HG02798 (cell line): ENCODE measurements around the gene SLC17A9.
A peak's percentile ranks its signal among the peaks of the same experiment; 100 is the strongest.
"Not testable (repeated sequence)": the region's sequence is repeated elsewhere in the genome, so short reads cannot be mapped to it uniquely, and the experiment has no call there.

Source experiments
- ATAC-seq: cut with Tn5 transposase; IDR thresholded peaks from one replicate; pipeline ENCODE4 v1.9.1; 2021; ENCODE audit warnings: mild to moderate bottlenecking; ENCODE audit not compliant: unreplicated experiment, poor library complexity

Gene SLC17A9

GRCh38 chr20:62920039-62920645 lies 32.4 kb upstream of the SLC17A9 start:
- ATAC-seq = no peak

DNA sequence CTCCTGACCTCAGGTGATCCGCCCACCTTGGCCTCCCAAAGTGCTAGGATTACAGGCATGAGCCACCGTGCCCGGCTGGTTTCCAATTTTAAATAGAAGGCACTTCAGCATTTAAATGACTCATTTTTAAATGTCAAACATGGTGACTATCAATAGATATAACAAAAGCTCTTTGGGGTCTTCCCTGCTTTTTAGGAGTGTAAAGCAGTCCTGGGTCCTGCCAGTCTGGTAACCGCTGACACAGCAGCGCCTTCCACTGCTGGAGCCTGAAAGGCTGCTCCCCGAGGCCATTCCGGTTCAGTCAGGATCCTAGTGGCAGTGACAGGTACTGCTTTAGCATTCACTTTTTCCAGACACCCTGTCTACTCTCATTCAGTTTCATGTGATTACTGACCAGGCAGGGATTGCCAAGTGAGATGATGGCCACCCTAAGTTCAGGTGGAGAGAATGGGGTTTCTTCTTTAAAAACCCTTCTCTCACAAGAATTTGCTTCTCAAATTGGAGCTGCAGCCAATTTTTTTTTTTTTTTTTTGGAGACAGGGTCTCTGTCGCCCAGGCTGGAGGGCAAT lies 31.3 kb upstream of the SLC17A9 start:
- ATAC-seq = no peak

GRCh38 chr20:62922451-62922921 lies 30.0 kb upstream of the SLC17A9 start:
- ATAC-seq = no peak

GRCh38 chr20:62923059-62923668 lies 29.3 kb upstream of the SLC17A9 start:
- ATAC-seq = not testable (repeated sequence)

- ATAC-seq = no peak
Measured at GRCh38 chr20:62923669-62924441, 28.7 kb upstream of the SLC17A9 start.

DNA sequence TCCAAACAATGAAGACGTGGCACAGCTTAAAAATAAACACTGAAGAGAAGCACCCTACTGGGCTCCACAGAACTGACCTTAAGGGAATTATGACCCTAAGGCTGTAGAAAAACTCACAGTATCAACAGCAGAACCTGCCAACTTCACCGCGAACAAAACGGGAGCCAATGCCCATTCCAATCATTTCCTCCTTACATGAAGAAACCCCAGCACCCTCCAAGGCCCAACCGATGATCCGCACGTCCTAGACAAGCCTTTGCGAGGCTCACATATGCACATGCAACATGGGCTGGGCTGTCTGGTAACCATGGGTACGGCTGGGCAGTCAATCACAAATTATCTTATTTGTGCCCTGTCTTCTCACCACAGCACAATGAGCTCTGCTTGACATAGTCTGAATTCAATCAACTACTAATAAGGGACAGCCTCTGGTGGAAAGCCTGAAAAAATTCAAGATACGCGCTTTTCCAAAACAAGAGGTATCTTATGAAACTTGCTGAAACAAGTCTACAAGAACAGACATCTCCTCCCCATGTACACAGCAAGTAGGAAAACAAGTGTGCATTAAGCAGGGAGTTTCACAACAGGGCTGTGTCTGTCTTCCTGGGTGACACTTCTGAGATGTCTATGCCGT lies 27.9 kb upstream of the SLC17A9 start:
- no peak for ATAC-seq

- no peak for ATAC-seq
Measured at GRCh38 chr20:62925076-62925419, 27.5 kb upstream of the SLC17A9 start.

DNA sequence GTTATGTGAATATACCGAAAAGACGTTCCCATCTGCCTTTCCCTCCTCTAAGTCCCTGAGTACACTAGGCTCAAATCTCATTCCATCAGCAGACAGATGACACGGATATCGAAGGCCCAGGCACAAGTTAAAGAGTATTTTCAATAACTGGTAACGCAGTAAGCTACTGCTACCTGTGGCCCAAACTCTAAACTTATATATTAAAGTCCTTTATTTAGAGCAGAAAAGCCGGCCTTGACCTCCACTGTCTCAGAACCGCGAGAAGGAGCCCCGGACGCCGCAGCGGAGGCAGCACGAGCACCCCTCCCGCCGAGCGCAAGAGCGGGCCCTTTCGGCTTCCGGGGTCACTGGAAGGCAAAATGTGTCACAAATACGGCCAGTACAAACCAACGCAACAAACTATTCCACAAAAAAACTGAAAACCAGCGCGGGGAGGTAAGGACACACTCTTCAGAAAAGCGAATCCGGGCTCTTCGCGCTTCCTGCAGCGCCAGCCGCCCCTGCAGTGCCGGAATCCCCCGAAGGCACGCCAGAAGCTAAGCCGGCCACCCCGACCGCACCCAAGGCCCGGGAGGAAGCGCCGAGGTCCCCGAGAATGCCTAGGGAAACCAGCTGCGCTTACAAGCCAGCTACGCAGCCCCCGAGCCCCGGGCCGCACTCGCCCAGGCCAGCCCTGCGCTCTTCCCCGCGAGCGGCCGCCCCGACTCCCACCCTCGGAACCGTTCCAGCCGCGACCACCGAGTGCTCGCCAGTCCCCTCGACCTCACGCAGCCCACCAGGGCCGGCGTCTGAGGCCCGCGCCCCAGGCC lies 26.9 kb upstream of the SLC17A9 start:
- ATAC-seq = no peak

DNA sequence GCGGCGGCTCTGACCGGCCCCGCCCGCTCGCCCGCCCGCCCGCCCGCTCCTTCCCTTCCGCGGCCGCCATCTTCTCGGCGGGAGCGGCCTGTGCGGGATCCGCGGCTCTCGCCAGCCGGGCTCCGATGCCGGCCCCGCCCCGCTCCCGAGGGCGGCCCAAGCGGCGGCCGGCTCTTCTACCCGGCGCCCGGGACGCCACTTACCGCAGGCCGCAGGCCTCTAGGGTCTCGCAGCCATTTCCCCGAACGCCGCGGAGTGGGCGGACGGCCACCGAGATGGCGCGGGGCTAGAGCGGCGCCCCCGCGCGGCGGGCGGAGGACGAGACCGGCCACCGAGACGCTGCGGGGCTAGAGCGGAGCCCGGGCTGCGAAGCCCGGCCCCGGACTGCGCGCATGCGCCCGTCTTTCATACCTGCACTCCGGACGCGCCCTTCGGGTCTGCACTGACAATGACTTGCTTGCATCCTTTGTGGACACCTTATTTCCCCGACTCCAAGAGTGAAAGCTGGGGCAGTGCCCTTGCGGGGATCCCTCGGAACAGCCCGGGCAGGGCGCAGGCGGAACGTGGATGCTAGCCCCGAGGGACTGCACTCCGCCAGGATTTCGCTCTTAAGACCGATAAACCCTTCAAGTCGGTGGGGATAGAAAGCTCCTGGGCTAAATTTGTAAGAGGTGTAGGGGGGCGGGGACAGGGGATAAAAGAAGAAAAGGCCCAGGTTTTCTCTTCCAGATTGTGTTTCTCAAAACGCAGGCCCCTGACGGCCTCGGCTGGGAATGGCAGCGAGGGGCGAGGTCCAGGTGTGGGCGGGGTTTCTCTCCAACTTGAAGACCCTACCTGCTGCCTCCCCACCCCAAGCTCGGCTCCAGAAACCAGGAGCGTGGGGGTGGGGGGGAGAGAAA lies 26.0 kb upstream of the SLC17A9 start, which contains the start of gene DIDO1:
Gene DIDO1 (minus strand): TSS at position 277 of the 899 bp plus-strand sequence.
- peak; percentile 90 for ATAC-seq

GRCh38 chr20:62927128-62927705 lies 25.3 kb upstream of the SLC17A9 start:
- ATAC-seq = no peak

DNA sequence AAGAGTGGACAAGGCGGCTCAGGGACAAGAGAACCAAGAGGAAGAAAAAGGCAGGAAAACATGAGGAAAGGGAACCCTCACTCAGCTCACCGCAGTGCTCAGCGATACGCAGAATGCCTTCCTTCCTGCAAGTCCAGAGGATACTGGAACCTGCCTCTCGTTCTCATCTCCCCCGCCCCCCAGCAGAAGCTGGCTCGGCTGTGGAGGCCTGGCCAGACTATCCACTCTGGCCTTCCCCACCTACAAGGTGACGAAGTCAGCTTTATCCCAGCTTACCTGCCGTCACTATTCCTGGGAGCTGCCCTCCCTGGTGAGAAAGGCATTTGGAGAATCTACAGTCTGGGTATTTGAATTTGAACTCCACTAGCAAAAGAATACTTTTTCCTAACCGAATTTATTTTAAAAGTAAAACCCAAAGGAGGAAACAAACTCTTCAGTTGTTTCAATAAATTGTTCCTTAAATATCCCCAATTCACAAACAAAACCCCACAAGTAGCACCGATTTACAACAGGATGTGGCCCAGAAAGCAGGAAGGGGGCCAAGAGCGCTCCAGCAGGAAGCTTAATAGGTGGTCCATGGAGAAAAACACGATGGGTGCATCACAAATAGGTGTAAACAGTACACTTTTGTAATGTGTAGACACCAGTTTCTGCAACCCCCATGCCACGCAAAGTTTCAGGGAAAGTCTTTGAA lies 24.1 kb upstream of the SLC17A9 start:
- no peak for ATAC-seq

DNA sequence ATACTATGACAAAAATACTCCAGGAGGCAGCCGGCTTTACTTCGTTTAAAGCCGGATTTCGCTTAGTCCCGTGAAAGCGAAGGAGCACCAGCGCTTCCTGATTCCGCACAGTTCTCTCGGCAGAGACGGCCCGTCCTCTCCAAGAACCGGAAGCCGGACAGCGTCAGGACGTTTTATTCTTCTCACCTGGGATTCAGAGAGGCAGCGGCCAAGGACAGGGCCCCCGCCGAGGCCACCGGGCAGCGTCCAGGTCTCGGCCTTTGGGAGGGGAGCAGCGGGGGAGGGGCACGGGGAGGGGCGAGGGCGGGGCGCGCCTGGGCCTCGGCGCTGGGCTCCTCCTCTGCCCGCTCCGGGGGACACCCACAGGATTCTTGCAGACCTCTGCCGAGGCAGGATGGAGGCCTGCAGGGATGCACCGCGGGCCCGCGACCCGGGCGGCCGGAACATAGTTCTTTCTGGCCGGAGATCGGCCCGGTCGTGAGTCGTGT lies 23.4 kb upstream of the SLC17A9 start:
- no peak for ATAC-seq

DNA sequence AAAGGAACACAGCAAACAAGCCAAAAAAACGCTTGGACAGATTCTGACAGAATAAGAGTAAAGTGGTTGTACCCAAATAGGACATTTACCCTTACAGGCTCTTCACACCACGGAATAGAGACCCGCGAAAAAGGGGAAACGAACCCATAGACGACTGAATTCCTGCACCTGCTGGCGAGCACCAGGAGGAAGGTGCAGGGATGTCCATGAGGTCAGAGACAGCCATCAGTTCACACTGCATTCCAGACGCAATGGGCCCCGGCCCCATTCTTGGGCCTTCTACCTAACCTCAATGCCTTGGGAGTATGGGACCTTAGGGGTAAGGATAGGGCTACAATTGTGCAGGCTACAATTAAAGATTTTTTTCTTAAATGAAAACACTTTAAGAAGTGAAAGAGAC lies 21.0 kb upstream of the SLC17A9 start:
- ATAC-seq = no peak

GRCh38 chr20:62933966-62934365 lies 18.5 kb upstream of the SLC17A9 start:
- no peak for ATAC-seq

- no peak for ATAC-seq
Measured at GRCh38 chr20:62935204-62935967, 17.1 kb upstream of the SLC17A9 start.

- no peak for ATAC-seq
Measured at GRCh38 chr20:62935968-62936585, 16.4 kb upstream of the SLC17A9 start.
